H1 (cell line): ENCODE measurements around the gene LPP. TPM values are rescaled to one million over a fixed set of nuclear protein-coding genes. Genes with fewer than 3 reads are reported as not detected.

ENCODE experiments used
- CTCF ChIA-PET: fragments of 300-600 bp; sonication (Branson Sonifier 250); formaldehyde crosslinking; loops from one replicate; lab custom pipeline; 2021; ENCODE audit not compliant: partially characterized antibody; lab: Charles Lee
- POLR2A ChIA-PET: fragments of 300-600 bp; sonication (Branson Sonifier 250); formaldehyde crosslinking; loops from one replicate; lab custom pipeline; 2021; ENCODE audit warnings: inconsistent platforms; ENCODE audit not compliant: partially characterized antibody; lab: Charles Lee
- DNase-seq, 2 experiments: peaks; one replicate each; pipeline versions ENCODE4 v3.0.0 to v3.0.0-alpha.2; 2010 to 2022; ENCODE audit warnings: low spot score in 2 of 2, low read depth in 1 of 2, mixed read lengths in 1 of 2
- FAIRE-seq: peaks from 2 replicates; lab custom pipeline; 2011; peaks lifted over from hg19 to GRCh38; lab: Jason Lieb, UNC
- H2AFZ ChIP-seq: 2 replicates; pipeline ENCODE4 v1.8.1; 2012; ENCODE audit warnings: low read length, inconsistent platforms
- H2AK5ac ChIP-seq: 2 replicates; pipeline ENCODE4 v1.6.1; 2013; ENCODE audit warnings: low read depth, low read length
- H2BK120ac ChIP-seq: replicated peaks from 2 replicates; pipeline ENCODE3; 2013; ENCODE audit warnings: low read depth, low read length, inconsistent platforms
- H2BK12ac ChIP-seq: 2 replicates; pipeline ENCODE4 v1.6.1; 2013; ENCODE audit warnings: low read depth, low read length
- H2BK15ac ChIP-seq: 2 replicates; pipeline ENCODE4 v1.6.1; 2013; ENCODE audit warnings: low read length
- H2BK20ac ChIP-seq: 2 replicates; pipeline ENCODE4 v1.6.1; 2013; ENCODE audit warnings: low read length
- H2BK5ac ChIP-seq: 2 replicates; pipeline ENCODE4 v1.6.1; 2013; ENCODE audit warnings: low read depth, low read length
- H3K14ac ChIP-seq: 2 replicates; pipeline ENCODE4 v1.6.1; 2013; ENCODE audit warnings: inconsistent platforms; ENCODE audit not compliant: insufficient read length
- H3K18ac ChIP-seq: 2 replicates; pipeline ENCODE4 v1.6.1; 2013; ENCODE audit warnings: low read length; ENCODE audit errors: extremely low read depth
- H3K23ac ChIP-seq: 2 replicates; pipeline ENCODE4 v1.6.1; 2013; ENCODE audit warnings: inconsistent platforms; ENCODE audit not compliant: insufficient read length
- H3K23me2 ChIP-seq: 2 replicates; pipeline ENCODE4 v1.6.1; 2013; ENCODE audit warnings: low read depth, low read length
- H3K27ac ChIP-seq: 2 replicates; pipeline ENCODE4 v1.6.1; 2011; ENCODE audit warnings: low read depth, low read length, inconsistent platforms
- H3K27me3 ChIP-seq, 4 experiments: replicated peaks in 1 of 4; 1 replicate in 1 of 4; 2 replicates in 3 of 4; pipeline versions ENCODE4 v1.6.1 to v1.8.1; 2011 to 2013; ENCODE audit warnings: low read length in 3 of 4, mild to moderate bottlenecking in 3 of 4, inconsistent platforms in 2 of 4, mixed read lengths in 2 of 4, moderate library complexity in 1 of 4; ENCODE audit not compliant: control insufficient read depth in 3 of 4, insufficient read depth in 3 of 4; ENCODE audit errors: extremely low read depth in 1 of 4
- H3K36me3 ChIP-seq, 4 experiments: 2 replicates each; pipeline versions ENCODE4 v1.6.1 to v1.8.1; 2011 to 2013; ENCODE audit warnings: mild to moderate bottlenecking in 4 of 4, low read length in 3 of 4, moderate library complexity in 2 of 4, control low read depth in 1 of 4, inconsistent platforms in 1 of 4; ENCODE audit not compliant: insufficient read depth in 4 of 4, control insufficient read depth in 2 of 4
- H3K4ac ChIP-seq: replicated peaks from 2 replicates; pipeline ENCODE3; 2013; ENCODE audit warnings: low read length, low read depth, mixed read lengths, inconsistent platforms; ENCODE audit not compliant: insufficient read length
- H3K4me1 ChIP-seq, 4 experiments: replicated peaks in 1 of 4; 1 replicate in 1 of 4; 2 replicates in 3 of 4; pipeline versions ENCODE4 v1.6.1 to v1.8.1; 2011 to 2013; ENCODE audit warnings: low read length in 3 of 4, inconsistent platforms in 2 of 4, mixed read lengths in 1 of 4; ENCODE audit not compliant: insufficient read depth in 4 of 4, control insufficient read depth in 3 of 4
- H3K4me2 ChIP-seq, 2 experiments: 2 replicates each; pipeline versions ENCODE4 v1.6.1 to v1.8.1; 2011 to 2013; ENCODE audit warnings: low read depth in 2 of 2, low read length in 2 of 2, control low read depth in 1 of 2, inconsistent platforms in 1 of 2, mild to moderate bottlenecking in 1 of 2; ENCODE audit not compliant: insufficient read depth in 1 of 2
- H3K4me3 ChIP-seq, 4 experiments: fragments of 200-600, 300-600 bp in 1 of 4; sonication (generic), shearing (Covaris generic), sonication (Bioruptor Twin) in 1 of 4; 2 replicates each; pipeline versions ENCODE4 v1.5.1 to v1.8.1; 2011 to 2016; ENCODE audit warnings: low read length in 4 of 4, low read depth in 3 of 4, control low read depth in 2 of 4, inconsistent platforms in 2 of 4, mild to moderate bottlenecking in 2 of 4, mixed read lengths in 1 of 4, moderate library complexity in 1 of 4; ENCODE audit not compliant: insufficient read depth in 2 of 4; ENCODE audit errors: extremely low read depth in 1 of 4
- H3K56ac ChIP-seq: replicated peaks from 2 replicates; pipeline ENCODE3; 2013; ENCODE audit warnings: low read depth, mild to moderate bottlenecking, mixed read lengths, low read length, inconsistent platforms; ENCODE audit not compliant: insufficient read length
- H3K79me1 ChIP-seq: 2 replicates; pipeline ENCODE4 v1.6.1; 2013; ENCODE audit warnings: low read depth, low read length, control low read depth
- H3K79me2 ChIP-seq, 2 experiments: 2 replicates each; pipeline versions ENCODE4 v1.6.1 to v1.8.1; 2012 to 2013; ENCODE audit warnings: low read length in 2 of 2, mild to moderate bottlenecking in 2 of 2, inconsistent platforms in 1 of 2; ENCODE audit not compliant: insufficient read depth in 2 of 2, control insufficient read depth in 1 of 2
- H3K9ac ChIP-seq, 4 experiments: replicated peaks in 1 of 4; 1 replicate in 1 of 4; 2 replicates in 3 of 4; pipeline versions ENCODE4 v1.6.1 to v1.8.1; 2011 to 2013; ENCODE audit warnings: low read depth in 3 of 4, low read length in 3 of 4, control low read depth in 2 of 4, mild to moderate bottlenecking in 2 of 4, moderate library complexity in 2 of 4, inconsistent platforms in 1 of 4; ENCODE audit errors: extremely low read depth in 1 of 4
- H3K9me3 ChIP-seq, 2 experiments: 2 replicates each; pipeline versions ENCODE4 v1.6.1 to v1.8.1; 2012 to 2013; ENCODE audit warnings: mild to moderate bottlenecking in 2 of 2, moderate library complexity in 2 of 2, control low read depth in 1 of 2, inconsistent platforms in 1 of 2, low read depth in 1 of 2, low read length in 1 of 2, mixed read lengths in 1 of 2; ENCODE audit not compliant: insufficient read depth in 2 of 2
- H4K20me1 ChIP-seq, 2 experiments: replicated peaks in 1 of 2; 2 replicates each; pipeline versions ENCODE3 to v1.8.1; 2011 to 2013; ENCODE audit warnings: inconsistent platforms in 2 of 2, low read length in 2 of 2, mild to moderate bottlenecking in 1 of 2; ENCODE audit not compliant: insufficient read depth in 2 of 2, control insufficient read depth in 1 of 2
- H4K5ac ChIP-seq: 2 replicates; pipeline ENCODE4 v1.6.1; 2013; ENCODE audit warnings: low read length, low read depth, mixed read lengths, inconsistent platforms; ENCODE audit not compliant: insufficient read length
- H4K8ac ChIP-seq: 2 replicates; pipeline ENCODE4 v1.8.0; 2013; ENCODE audit warnings: mild to moderate bottlenecking, moderate library complexity, low read length, inconsistent platforms; ENCODE audit not compliant: insufficient read depth; ENCODE audit errors: extremely low read depth
- H4K91ac ChIP-seq: replicated peaks from 2 replicates; pipeline ENCODE3; 2013; ENCODE audit warnings: low read length, mixed read lengths, inconsistent platforms; ENCODE audit not compliant: insufficient read length
- CEBPB ChIP-seq: IDR thresholded peaks from 2 replicates; pipeline ENCODE4 v1.6.1; 2012; ENCODE audit warnings: low read depth, low read length
- HDAC6 ChIP-seq: IDR thresholded peaks from one replicate; pipeline ENCODE4 v1.7.1; 2012; ENCODE audit warnings: low read depth, mild to moderate bottlenecking, inconsistent platforms, low read length, moderate library complexity
- KDM4A ChIP-seq: IDR thresholded peaks from one replicate; pipeline ENCODE4 v1.7.1; 2012; ENCODE audit warnings: low read depth, mild to moderate bottlenecking, moderate library complexity, low read length, inconsistent platforms; ENCODE audit not compliant: severe bottlenecking
- MAX ChIP-seq: IDR thresholded peaks from 2 replicates; pipeline ENCODE4 v1.6.1; 2012; ENCODE audit warnings: inconsistent platforms
- SAP30 ChIP-seq: fragments of 300-600 bp; sonication (generic); IDR thresholded peaks from 2 replicates; pipeline ENCODE4 v1.7.1; 2012; ENCODE audit warnings: low read length, moderate library complexity, mild to moderate bottlenecking, inconsistent platforms; ENCODE audit not compliant: insufficient read depth, insufficient replicate concordance
- ZNF274 ChIP-seq: IDR thresholded peaks from 2 replicates; pipeline ENCODE4 v1.7.0; 2012; ENCODE audit warnings: low read length, borderline replicate concordance; ENCODE audit errors: extremely low read depth
- WGBS, 2 experiments: shearing (Covaris generic) in 1 of 2; methylation state at CpG; one replicate each; pipeline versions ENCODE4 v1.1.6 to v1.1.7; 2013 to 2015; ENCODE audit warnings: low lambda C conversion rate in 2 of 2, mixed read lengths in 2 of 2, inconsistent platforms in 1 of 2, low coverage in 1 of 2, missing lambda C conversion rate in 1 of 2; ENCODE audit not compliant: insufficient replicate concordance in 2 of 2, insufficient coverage in 1 of 2, insufficient read length in 1 of 2; ENCODE audit errors: extremely low coverage in 1 of 2, missing lambda C conversion rate in 1 of 2; 5-methylcytosine and 5-hydroxymethylcytosine counted together
- polyA plus RNA-seq, 7 experiments: library from polyadenylated mRNA; depleted of rRNA in 3 of 7; stranded (reverse) in 5 of 7; unstranded in 2 of 7; fragments of >200 nt in 5 of 7; fragments of 200-250 nt in 2 of 7; gene quantifications; 1 replicate in 5 of 7; 2 replicates in 1 of 7; 4 replicates in 1 of 7; pipeline versions ENCODE4 v1.2.1 to v1.2.3, GENCODE V29; 2011 to 2013; ENCODE audit warnings: missing spikeins in 2 of 7, mixed read lengths in 2 of 7
- total RNA-seq: library from RNA; stranded (reverse); fragmentation: NEBNext Ultra II Directional; extraction: Animal tissue kit (Norgen Biotek cat#: 25700); gene quantifications from 2 replicates; pipeline ENCODE4 v1.2.1, GENCODE V29; 2021
- TF ChIP-seq, protein P1 (sequence below): IDR thresholded peaks from 2 replicates; pipeline ENCODE4 v1.6.1; 2011; ENCODE audit warnings: low read depth, mild to moderate bottlenecking, low read length; ENCODE audit not compliant: insufficient read depth

The LPP gene
- total and polyA plus RNA-seq, 2 of the 8 experiments (the other 6 are each of a cell fraction or from before 2014, with no cell fraction given) = 10.0 to 53.3 TPM

DNA sequence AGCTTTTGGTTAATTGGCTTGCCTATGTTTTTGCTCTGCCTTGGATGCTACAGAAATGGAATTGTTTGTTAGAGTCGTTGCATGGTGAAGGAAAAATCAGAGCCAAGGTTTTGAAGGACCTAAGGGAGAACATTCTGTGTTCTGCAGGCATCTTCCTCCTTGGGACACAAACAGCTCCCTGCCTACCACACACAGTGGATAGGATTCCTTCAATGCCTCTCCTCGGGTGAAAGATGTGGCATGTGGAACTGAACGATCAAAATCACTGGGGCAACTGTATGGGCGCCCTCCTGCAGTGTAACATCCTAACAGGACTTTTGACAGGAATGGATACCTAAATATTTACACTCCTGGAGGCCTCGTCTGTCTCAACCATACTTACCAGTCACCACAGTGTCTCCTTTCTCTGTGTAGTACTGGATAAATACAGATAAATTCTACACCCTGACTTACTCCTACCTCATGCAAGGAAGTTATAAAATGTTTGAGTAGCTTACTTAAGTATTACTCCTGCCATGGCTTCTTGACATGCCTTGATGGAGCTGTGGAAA lies 100.6 kb downstream of the LPP start:
- Histone ChIP-seq H2AFZ (no peak overlapping the region), H3K36me3 (no peaks in the 10 kb centered on the region), H3K9ac (no peak overlapping the region; a peak in 1 of 7 replicates), H4K8ac (no peak overlapping the region), H2BK12ac (no peak overlapping the region), H3K27ac (no peak overlapping the region), H3K79me2 (no peaks in the 10 kb centered on the region), H3K14ac (no peak overlapping the region), H3K4me3 (no peak overlapping the region), H2BK5ac (no peak overlapping the region), H2BK20ac (no peak overlapping the region), H4K20me1 (no peaks in the 10 kb centered on the region), H4K5ac (no peak overlapping the region), H3K79me1 (no peaks in the 10 kb centered on the region; the same call in 1 of the 2 replicates), H2BK15ac (no peak overlapping the region), H3K9me3 (no peaks in the 10 kb centered on the region), H3K4me1 (no peaks in the 10 kb centered on the region), H3K56ac (no peak overlapping the region), H3K27me3 (no peaks in the 10 kb centered on the region), H3K18ac (no peak overlapping the region), H4K91ac (no peak overlapping the region), H2AK5ac (no peak overlapping the region), H3K23me2 (no peaks in the 10 kb centered on the region), H3K4ac (no peak overlapping the region), H2BK120ac (no peak overlapping the region), H3K23ac (no peak overlapping the region), H3K4me2 (no peak overlapping the region)
- WGBS, 2 experiments = 86% methylated on average over 5 of the region's 5 CpGs; no CpG with 5 or more reads in 1 of the 2 experiments
- DNase-seq (no peak), FAIRE-seq (no peak)
- no peak for TF ChIP-seq HDAC6
- no peak for TF ChIP-seq SAP30
- TF ChIP-seq, protein P1, sequence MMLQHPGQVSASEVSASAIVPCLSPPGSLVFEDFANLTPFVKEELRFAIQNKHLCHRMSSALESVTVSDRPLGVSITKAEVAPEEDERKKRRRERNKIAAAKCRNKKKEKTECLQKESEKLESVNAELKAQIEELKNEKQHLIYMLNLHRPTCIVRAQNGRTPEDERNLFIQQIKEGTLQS = no peak
- no peak for TF ChIP-seq CEBPB
- TF ChIP-seq MAX = no peak
- TF ChIP-seq KDM4A = no peak
- TF ChIP-seq ZNF274 = no peak
- CTCF ChIA-PET = interaction anchor here (0.6 to 1.6 kb wide), 3 partner anchors 195 to 516 kb away, joined by 3 to 4 read pairs (median 3); no protein-coding TSS in a partner anchor
- POLR2A ChIA-PET = interaction anchor here (3.0 kb wide), 1 partner anchor 9 kb away, joined by 9 read pairs; no protein-coding TSS in a partner anchor
